Body of pancreas (tissue), 4 donors: ENCODE measurements around the gene USP6NL.

ENCODE experiments used
- POLR2A ChIP-seq, 3 donors: fragments of 450-650 bp; IDR thresholded peaks; one replicate each; pipeline ENCODE4 v1.6.1; 2016; ENCODE audit warnings: antibody characterized with exemption in 3 of 3, mild to moderate bottlenecking in 2 of 3
- TF ChIP-seq, protein P1 (sequence below), 7 experiments: fragments of 450-650 bp in 4 of 7; fragments of 200-600 bp in 3 of 7; sonication (generic) in 3 of 7; IDR thresholded peaks; one replicate each; pipeline ENCODE4 v1.5.1; 2016 to 2019; ENCODE audit warnings: antibody characterized with exemption in 7 of 7

DNA sequence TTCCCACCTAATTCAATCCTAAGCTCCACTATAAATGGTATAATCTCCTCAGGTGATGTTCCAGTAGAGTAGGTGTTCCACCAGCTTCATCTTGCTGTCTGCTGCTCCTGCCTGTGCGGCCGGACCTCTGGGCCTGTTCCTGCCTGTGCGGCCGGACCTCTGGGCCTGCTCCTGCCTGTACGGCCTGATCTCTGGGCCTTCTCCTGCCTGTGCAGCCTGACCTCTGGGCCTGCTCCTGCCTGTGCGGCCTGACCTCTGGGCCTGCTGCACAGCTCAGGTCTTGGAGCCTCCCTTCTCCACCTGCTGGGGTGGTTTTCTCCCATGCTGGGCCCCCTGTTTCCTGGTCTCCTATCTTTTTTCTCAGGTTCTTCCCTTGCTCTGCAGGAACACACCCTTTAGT is 117.8 kb downstream of the USP6NL start:
- TF ChIP-seq POLR2A (IDR thresholded peaks at IDR 0.05), result no peak
- TF ChIP-seq, protein P1, sequence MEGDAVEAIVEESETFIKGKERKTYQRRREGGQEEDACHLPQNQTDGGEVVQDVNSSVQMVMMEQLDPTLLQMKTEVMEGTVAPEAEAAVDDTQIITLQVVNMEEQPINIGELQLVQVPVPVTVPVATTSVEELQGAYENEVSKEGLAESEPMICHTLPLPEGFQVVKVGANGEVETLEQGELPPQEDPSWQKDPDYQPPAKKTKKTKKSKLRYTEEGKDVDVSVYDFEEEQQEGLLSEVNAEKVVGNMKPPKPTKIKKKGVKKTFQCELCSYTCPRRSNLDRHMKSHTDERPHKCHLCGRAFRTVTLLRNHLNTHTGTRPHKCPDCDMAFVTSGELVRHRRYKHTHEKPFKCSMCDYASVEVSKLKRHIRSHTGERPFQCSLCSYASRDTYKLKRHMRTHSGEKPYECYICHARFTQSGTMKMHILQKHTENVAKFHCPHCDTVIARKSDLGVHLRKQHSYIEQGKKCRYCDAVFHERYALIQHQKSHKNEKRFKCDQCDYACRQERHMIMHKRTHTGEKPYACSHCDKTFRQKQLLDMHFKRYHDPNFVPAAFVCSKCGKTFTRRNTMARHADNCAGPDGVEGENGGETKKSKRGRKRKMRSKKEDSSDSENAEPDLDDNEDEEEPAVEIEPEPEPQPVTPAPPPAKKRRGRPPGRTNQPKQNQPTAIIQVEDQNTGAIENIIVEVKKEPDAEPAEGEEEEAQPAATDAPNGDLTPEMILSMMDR (IDR thresholded peaks at IDR 0.05), result no peak
